IPS-18c (cell line): ENCODE data around the gene SHISAL1.

ENCODE experiments used
- H3K4me3 ChIP-seq: 2 replicates; pipeline ENCODE4 v1.7.0; 2013; ENCODE audit warnings: low read depth, mild to moderate bottlenecking, low read length, moderate library complexity; ENCODE audit not compliant: insufficient read depth
- H3K9me3 ChIP-seq: one replicate; pipeline ENCODE4 v1.6.1; 2013; ENCODE audit warnings: mild to moderate bottlenecking, low read length, moderate library complexity; ENCODE audit not compliant: control insufficient read depth, insufficient read depth

The SHISAL1 gene

DNA sequence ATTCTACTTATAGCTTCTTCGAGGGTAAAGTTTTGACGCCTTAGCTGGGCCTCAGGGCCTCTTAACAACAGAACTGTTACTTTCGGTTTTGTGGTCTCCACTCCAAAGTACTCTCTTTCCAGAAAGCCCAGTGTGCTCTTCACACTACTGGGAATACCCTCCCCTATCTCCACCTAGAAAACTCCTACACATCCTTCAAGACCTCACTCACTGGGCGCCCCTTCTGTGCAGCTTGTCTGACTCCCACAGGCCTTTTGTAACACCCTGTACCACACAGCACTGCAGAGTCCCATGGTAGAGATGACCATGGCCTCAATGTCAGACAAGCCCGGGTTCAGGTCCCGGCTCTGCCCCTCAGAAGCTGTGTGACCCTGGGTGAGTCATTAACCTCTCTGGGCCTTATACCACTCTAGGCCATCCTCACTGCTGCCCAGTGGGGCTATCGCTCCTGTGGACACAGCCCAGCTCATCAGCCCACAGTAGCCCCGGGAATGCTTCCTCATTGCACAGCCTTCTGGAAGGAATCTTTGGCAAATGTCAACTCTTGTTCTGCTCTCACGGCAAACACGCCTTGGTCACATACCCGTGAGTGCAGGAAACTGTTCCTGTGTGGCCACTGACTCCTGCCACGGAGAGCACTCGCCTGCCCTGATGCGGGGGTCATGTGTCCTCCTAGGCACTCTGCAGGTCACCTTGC, 51.4 kb downstream of the SHISAL1 start:
- Histone ChIP-seq H3K9me3 (no peaks in the 10 kb centered on the region), H3K4me3 (no peak overlapping the region)

- Histone ChIP-seq H3K4me3 (no peak overlapping the region), H3K9me3 (no peaks in the 10 kb centered on the region)
Measured at GRCh38 chr22:44260216-44261035, 52.3 kb downstream of the SHISAL1 start.

GRCh38 chr22:44259366-44260215, 53.2 kb downstream of the SHISAL1 start:
- Histone ChIP-seq H3K4me3 (no peak overlapping the region), H3K9me3 (no peaks in the 10 kb centered on the region)

- Histone ChIP-seq H3K4me3 (no peak overlapping the region), H3K9me3 (no peaks in the 10 kb centered on the region)
Measured at GRCh38 chr22:44256556-44257485, 55.9 kb downstream of the SHISAL1 start.

- no peaks in the 10 kb centered on the region for H3K9me3 ChIP-seq
- H3K4me3 ChIP-seq = no peak overlapping the region; the same call in 1 of the 2 replicates
Measured at GRCh38 chr22:44256085-44256484, 56.7 kb downstream of the SHISAL1 start.

GRCh38 chr22:44254811-44255210, 57.9 kb downstream of the SHISAL1 start:
- no peak overlapping the region for H3K4me3 ChIP-seq
- H3K9me3 ChIP-seq = no peaks in the 10 kb centered on the region

GRCh38 chr22:44249376-44250147, 63.2 kb downstream of the SHISAL1 start:
- peaks cover 3% of the 10 kb centered on the region for H3K9me3 ChIP-seq
- no peak overlapping the region for H3K4me3 ChIP-seq

DNA sequence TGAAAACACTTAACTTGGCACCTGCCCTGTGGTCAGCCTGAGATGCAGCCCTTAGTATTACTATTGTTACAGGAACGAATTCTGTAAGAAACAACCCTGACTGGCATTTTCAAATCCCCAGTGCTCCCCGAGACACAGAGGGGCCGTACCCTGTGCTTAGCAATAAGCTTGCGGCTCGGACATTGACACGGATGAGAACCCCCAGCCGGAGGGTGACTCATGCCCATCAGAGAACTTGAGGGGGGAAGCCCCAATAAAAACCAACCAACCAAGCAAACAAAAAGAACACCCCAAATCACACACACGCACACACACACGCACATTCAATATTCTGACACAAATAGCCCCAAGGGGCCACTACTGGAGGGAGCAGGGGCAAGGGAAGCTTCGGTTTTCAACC, 63.8 kb downstream of the SHISAL1 start:
- Histone ChIP-seq H3K9me3 (peaks cover 3% of the 10 kb centered on the region), H3K4me3 (no peak overlapping the region)

DNA sequence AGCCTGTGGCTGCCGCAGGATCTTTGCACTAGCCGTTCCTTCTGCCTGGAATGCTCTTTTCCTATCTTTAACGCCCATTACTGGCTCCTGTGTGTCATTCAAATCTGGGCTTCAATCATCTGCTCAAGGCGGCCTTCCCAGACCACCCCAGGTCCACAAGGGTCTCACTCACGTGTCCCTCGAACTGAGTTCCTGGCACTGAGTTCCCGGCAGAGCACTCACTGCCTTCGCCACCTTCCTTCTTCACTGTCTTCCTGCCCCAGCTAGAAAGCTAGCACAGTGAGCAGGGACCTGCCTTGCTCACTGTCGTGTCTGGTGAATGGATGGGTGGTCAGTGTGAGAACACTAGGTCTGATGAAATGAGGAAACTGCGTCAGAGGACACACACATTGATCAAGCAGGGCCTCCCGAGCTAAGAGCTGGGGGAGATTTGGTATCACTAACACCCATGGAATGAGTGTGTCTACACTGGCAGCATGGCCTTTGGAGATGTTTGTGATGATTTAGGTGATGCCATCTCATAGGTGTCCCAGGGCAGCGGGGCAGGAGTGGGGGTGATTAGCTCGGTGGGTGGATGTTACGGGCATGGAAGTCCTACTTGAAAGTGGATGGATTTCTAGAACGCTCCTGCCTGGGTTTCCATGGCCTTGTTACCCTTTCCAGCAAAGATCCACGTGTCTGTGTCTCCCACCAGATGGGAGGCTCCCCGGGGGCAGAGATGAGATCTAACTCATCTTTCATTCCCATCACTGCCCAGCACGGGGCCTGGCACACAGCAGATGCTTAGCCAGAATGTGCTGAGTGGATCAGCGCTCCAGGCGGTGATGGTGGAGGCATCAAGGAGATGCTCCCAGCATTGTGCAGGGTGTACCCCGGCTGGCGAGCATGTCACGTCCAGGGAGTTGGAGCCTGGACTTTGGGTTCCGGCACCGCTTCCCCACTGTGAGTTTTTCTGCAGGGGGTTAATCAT, 64.5 kb downstream of the SHISAL1 start:
- no peak overlapping the region for H3K4me3 ChIP-seq

DNA sequence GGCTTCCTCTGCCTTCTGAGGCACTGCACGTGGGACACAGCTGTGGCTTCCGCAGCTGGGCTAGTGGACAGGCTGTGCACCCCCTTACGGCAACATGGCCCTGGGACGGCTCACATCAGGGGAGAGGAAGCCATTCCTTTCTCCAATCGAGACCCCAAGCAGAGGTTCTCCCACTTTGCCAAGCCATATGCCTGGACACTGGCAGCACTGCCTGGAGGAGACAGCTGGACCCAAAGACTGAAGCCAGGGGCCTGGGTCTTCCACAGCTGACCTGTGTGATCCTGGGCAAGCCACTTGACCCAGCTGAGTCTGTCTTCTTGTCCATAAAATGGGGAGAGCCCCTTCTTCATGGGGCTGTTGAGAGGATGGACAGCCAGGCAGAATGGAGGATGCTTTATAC, 65.4 kb downstream of the SHISAL1 start:
- no peak overlapping the region for H3K4me3 ChIP-seq
- peaks cover 3% of the 10 kb centered on the region for H3K9me3 ChIP-seq

More for the DNA sequence above, 64.5 kb downstream of the SHISAL1 start:
- H3K9me3 ChIP-seq = peaks cover 3% of the 10 kb centered on the region

DNA sequence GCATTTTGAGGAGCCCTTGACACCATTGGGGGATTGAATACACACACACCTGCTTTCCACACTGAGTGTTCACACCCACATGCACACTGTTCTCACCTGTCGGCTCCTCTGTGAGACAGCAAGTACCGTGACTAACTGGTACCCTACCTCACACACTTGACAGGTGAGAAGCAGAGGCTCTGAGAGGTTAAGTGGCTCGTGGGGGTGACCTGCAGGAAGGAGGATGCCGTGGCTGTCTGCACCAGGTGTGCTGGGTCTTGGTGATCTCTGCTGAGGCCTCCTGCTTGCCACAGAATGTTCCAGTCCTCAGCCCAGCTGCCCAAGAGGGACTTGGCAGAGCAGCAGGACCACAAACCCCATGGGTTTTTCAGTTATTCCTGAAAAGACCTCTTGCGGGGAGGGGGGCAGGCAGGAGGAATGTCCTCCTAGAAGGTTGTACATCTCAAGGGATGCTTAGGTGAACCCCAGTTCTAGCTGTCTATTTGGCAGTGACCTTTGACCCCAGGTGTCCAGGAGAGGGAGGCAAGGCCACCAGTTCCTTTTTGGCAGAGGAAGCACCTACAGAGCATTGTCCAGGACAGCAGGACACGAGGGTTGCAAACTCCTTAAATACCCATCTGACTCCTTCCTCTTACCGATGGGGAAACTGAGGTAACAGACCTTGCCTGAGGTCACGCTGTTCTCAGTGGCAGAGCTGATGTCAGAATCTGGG, 66.0 kb downstream of the SHISAL1 start:
- Histone ChIP-seq H3K4me3 (no peak overlapping the region), H3K9me3 (peaks cover 3% of the 10 kb centered on the region)

DNA sequence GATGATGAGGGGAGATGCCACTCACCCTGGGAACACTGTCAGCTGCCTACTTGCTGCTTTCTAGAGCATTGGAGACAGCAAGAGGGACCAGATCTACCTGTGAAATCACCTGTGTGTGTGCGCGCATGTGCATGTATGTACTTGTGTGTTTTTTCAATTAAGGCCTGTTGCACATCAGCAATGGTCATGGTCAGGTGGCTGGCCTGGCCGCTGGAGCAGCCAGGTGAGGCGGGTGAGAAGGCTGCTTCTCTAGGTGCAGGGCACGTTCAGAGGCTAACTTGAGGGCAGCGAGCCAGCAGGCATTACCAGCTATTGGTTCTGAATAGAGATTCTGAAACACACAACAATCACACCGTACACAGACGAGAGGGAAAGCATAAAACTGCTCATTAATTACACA, 66.9 kb downstream of the SHISAL1 start:
- no peak overlapping the region for H3K4me3 ChIP-seq
- H3K9me3 ChIP-seq = peaks cover 3% of the 10 kb centered on the region

GRCh38 chr22:44245438-44245837, 67.3 kb downstream of the SHISAL1 start:
- peaks cover 3% of the 10 kb centered on the region for H3K9me3 ChIP-seq

GRCh38 chr22:44244265-44244822, 68.4 kb downstream of the SHISAL1 start:
- no peak overlapping the region for H3K4me3 ChIP-seq
- no peaks in the 10 kb centered on the region for H3K9me3 ChIP-seq

More at GRCh38 chr22:44245438-44245837, 67.3 kb downstream of the SHISAL1 start:
- H3K4me3 ChIP-seq = no peak overlapping the region
